Neural crest cell (in vitro differentiated cells): Measurements from ENCODE around the gene GATA5. TPM values are rescaled to one million over a fixed set of nuclear protein-coding genes. Genes with fewer than 3 reads are reported as not detected.

Experiments
- DNase-seq: peaks from one replicate; pipeline ENCODE4 v3.0.0; 2021; ENCODE audit warnings: low read depth, mixed read lengths, low spot score
- H3K27ac Mint-ChIP-seq: one replicate; pipeline ENCODE4 v1.8.0; 2021; ENCODE audit warnings: mild to moderate bottlenecking, mixed read lengths; ENCODE audit not compliant: unreplicated experiment
- H3K27me3 Mint-ChIP-seq: 2 replicates; pipeline ENCODE4 v1.8.0; 2021; ENCODE audit warnings: low read depth, mild to moderate bottlenecking, mixed read lengths
- H3K36me3 Mint-ChIP-seq: 2 replicates; pipeline ENCODE4 v1.8.0; 2021; ENCODE audit warnings: low read depth, mild to moderate bottlenecking, mixed read lengths
- H3K4me1 Mint-ChIP-seq: 2 replicates; pipeline ENCODE4 v1.8.0; 2021; ENCODE audit warnings: mixed read lengths
- H3K4me3 Mint-ChIP-seq: one replicate; pipeline ENCODE4 v1.8.0; 2021; ENCODE audit warnings: mild to moderate bottlenecking, mixed read lengths
- H3K9me3 Mint-ChIP-seq: 2 replicates; pipeline ENCODE4 v1.8.0; 2021; ENCODE audit warnings: mixed read lengths
- CTCF ChIP-seq: fragments of 200-600 bp; sonication (generic); conservative IDR thresholded peaks from 2 replicates; pipeline ENCODE4 v1.5.0; 2021; ENCODE audit warnings: antibody characterized with exemption, mild to moderate bottlenecking
- total RNA-seq: library from RNA; stranded (reverse); gene quantifications from 2 replicates; pipeline ENCODE4 v1.2.1, GENCODE V29; 2021

Gene GATA5
- total RNA-seq, 1 donor from 2014 or later = not detected

- DNase-seq = no peak
- Mint-ChIP-seq H3K4me1 (no peaks in the 10 kb centered on the region), H3K9me3 (no peaks in the 10 kb centered on the region), H3K4me3 (no peak overlapping the region), H3K27me3 (no peaks in the 10 kb centered on the region), H3K27ac (no peak overlapping the region), H3K36me3 (no peaks in the 10 kb centered on the region)
- TF ChIP-seq CTCF = no peak
Observed at GRCh38 chr20:62420846-62421715, 54.7 kb downstream of the GATA5 start.

- Mint-ChIP-seq H3K27me3 (no peaks in the 10 kb centered on the region), H3K4me1 (no peaks in the 10 kb centered on the region), H3K9me3 (no peaks in the 10 kb centered on the region), H3K36me3 (no peaks in the 10 kb centered on the region), H3K27ac (no peak overlapping the region), H3K4me3 (no peak overlapping the region)
- no peak for DNase-seq
- TF ChIP-seq CTCF = no peak
Observed at GRCh38 chr20:62419759-62420158, 56.0 kb downstream of the GATA5 start.

- H3K27ac Mint-ChIP-seq = no peak overlapping the region
- no peaks in the 10 kb centered on the region for H3K27me3 Mint-ChIP-seq
- no peak for DNase-seq
- no peaks in the 10 kb centered on the region for H3K9me3 Mint-ChIP-seq
- no peaks in the 10 kb centered on the region for H3K36me3 Mint-ChIP-seq
- H3K4me3 Mint-ChIP-seq = no peak overlapping the region
- H3K4me1 Mint-ChIP-seq = no peaks in the 10 kb centered on the region
- TF ChIP-seq CTCF = no peak
Observed at GRCh38 chr20:62418709-62419487, 56.9 kb downstream of the GATA5 start.

GRCh38 chr20:62417981-62418708 is 57.6 kb downstream of the GATA5 start:
- no peak for DNase-seq
- H3K4me3 Mint-ChIP-seq = no peak overlapping the region
- no peaks in the 10 kb centered on the region for H3K4me1 Mint-ChIP-seq
- H3K36me3 Mint-ChIP-seq = no peaks in the 10 kb centered on the region
- no peaks in the 10 kb centered on the region for H3K27me3 Mint-ChIP-seq
- no peak for TF ChIP-seq CTCF
- no peaks in the 10 kb centered on the region for H3K9me3 Mint-ChIP-seq
- no peak overlapping the region for H3K27ac Mint-ChIP-seq
